Measurements from ENCODE around the gene NCBP3. TPM values are rescaled to one million over a fixed set of nuclear protein-coding genes. Genes with fewer than 3 reads are reported as not detected.

The NCBP3 gene
- total RNA-seq, 1 experiment from 2014 or later, result 28.1 TPM

- BruUV-seq (replicated peaks), result no TSS peak
- intact Hi-C loops (cut with micrococcal nuclease; ENCODE audit: unreplicated experiment) (no loop called here), in situ Hi-C loops (cut with HindIII; ENCODE audit: low pct_unique_long_range_greater_than_20kb, low sequenced_read_pairs) (no loop called here)
- ChIA-PET POLR2A (no interaction called here), CTCF (no interaction called here)
- Histone ChIP-seq H3K27ac (ENCODE audit: low read length) (no peak overlapping the region), H3K27me3 (ENCODE audit: control insufficient read depth, insufficient read depth, low read length) (no peaks in the 10 kb centered on the region), H3K36me3 (ENCODE audit: control insufficient read depth, insufficient read depth, low read length) (peaks cover 14% of the 10 kb centered on the region), H3K4me3 (ENCODE audit: low read depth in 2 of 2, low read length in 2 of 2) (no peak overlapping the region), H3K4me1 (ENCODE audit: control insufficient read depth, insufficient read depth, low read length) (no peaks in the 10 kb centered on the region), H3K9me3 (ENCODE audit: control insufficient read depth, insufficient read depth, low read depth, low read length) (no peaks in the 10 kb centered on the region)
- no peak for ATAC-seq
- TF ChIP-seq CTCF (IDR thresholded peaks at IDR 0.05) (no peak), SIN3A (IDR thresholded peaks at IDR 0.05; ENCODE audit: borderline replicate concordance, insufficient read depth, low read depth, low read length) (no peak), REST (IDR thresholded peaks at IDR 0.05; ENCODE audit: insufficient read depth in 1 of 2, low read depth in 2 of 2, low read length in 1 of 2) (no peak), POLR2AphosphoS5 (IDR thresholded peaks at IDR 0.05; ENCODE audit: low read depth, low read length) (no peak), TCF7L2 (IDR thresholded peaks at IDR 0.05; ENCODE audit: low read depth, low read length) (no peak)
- DNase-seq (ENCODE audit: low read depth, low spot score), result no peak
Observed at GRCh38 chr17:3835410-3836229, 10.4 kb downstream of the NCBP3 start.

- intact Hi-C loops (cut with micrococcal nuclease; ENCODE audit: unreplicated experiment), result no loop called here
Observed at GRCh38 chr17:3834811-3835210, 11.2 kb downstream of the NCBP3 start.

More at GRCh38 chr17:3834811-3835210, 11.2 kb downstream of the NCBP3 start:
- Histone ChIP-seq H3K9me3 (ENCODE audit: control insufficient read depth, insufficient read depth, low read depth, low read length) (no peaks in the 10 kb centered on the region), H3K27ac (ENCODE audit: low read length) (no peak overlapping the region), H3K27me3 (ENCODE audit: control insufficient read depth, insufficient read depth, low read length) (no peaks in the 10 kb centered on the region), H3K4me1 (ENCODE audit: control insufficient read depth, insufficient read depth, low read length) (no peaks in the 10 kb centered on the region), H3K4me3 (ENCODE audit: low read depth in 2 of 2, low read length in 2 of 2) (no peak overlapping the region), H3K36me3 (ENCODE audit: control insufficient read depth, insufficient read depth, low read length) (peaks cover 12% of the 10 kb centered on the region)
- POLR2A ChIA-PET, result no interaction called here
- in situ Hi-C loops (cut with HindIII; ENCODE audit: low pct_unique_long_range_greater_than_20kb, low sequenced_read_pairs), result no loop called here
- DNase-seq (ENCODE audit: low read depth, low spot score) (no peak), ATAC-seq (no peak)
- no TSS peak for BruUV-seq (replicated peaks)
- no peak for TF ChIP-seq POLR2AphosphoS5 (IDR thresholded peaks at IDR 0.05; ENCODE audit: low read depth, low read length)
- no peak for TF ChIP-seq SIN3A (IDR thresholded peaks at IDR 0.05; ENCODE audit: borderline replicate concordance, insufficient read depth, low read depth, low read length)
- no peak for TF ChIP-seq TCF7L2 (IDR thresholded peaks at IDR 0.05; ENCODE audit: low read depth, low read length)
- TF ChIP-seq REST (IDR thresholded peaks at IDR 0.05; ENCODE audit: insufficient read depth in 1 of 2, low read depth in 2 of 2, low read length in 1 of 2), result no peak
- no peak for TF ChIP-seq CTCF (IDR thresholded peaks at IDR 0.05)
- CTCF ChIA-PET, result interaction anchor here (0.6 kb wide), 1 partner anchor 97 kb away, joined by 3 read pairs; no protein-coding TSS in a partner anchor

All from Panc1 (cell line).